Measurements from ENCODE around the gene LAMA2. TPM values are rescaled to one million over a fixed set of nuclear protein-coding genes. Genes with fewer than 3 reads are reported as not detected.

LAMA2 gene
- total RNA-seq, 1 donor from 2014 or later: 88.8 TPM

DNA sequence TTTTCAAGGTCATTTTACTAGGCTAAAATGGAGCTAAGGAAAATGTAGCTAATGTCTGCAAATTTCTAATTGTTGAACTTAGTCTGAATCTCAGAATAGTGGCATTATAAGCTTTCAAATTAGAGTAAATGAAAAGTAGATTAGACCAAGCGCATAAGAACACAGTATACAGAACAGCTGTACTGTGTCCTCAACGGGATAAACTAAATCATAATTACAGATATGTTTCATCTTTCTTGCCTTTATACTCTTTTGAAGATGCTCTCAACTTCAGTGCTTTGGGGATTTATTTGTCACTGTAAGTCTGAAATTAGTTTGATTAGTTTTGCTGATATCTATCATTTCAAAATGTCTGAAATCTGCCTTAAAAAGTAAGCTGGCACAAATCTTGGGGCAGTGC lies 305.4 kb downstream of the LAMA2 start:
- DNase-seq (ENCODE audit: low spot score) (no peak), ATAC-seq (no peak)
- intact Hi-C loops (cut with DNase I): no loop called here

DNA sequence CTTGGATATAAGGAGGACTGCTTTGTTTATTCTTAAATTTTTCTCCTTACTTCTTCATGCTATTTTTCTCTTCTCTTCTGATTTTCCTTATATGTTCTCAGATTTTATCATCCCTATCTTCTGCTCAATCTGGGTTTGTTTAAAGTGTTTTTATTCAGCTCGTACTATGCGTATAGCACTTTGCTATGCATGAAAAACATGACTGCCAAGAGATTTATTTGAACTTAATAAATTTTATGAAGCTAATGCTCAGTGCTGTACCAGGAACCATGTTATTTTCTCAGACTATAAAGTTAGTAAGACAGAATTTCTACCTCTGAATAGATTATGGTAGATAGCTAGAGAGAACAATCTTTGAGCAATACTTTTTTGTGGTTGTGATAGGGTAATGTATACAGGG lies 305.9 kb downstream of the LAMA2 start:
- intact Hi-C loops (cut with DNase I): no loop called here
- DNase-seq (ENCODE audit: low spot score): no peak
- no peak for ATAC-seq

DNA sequence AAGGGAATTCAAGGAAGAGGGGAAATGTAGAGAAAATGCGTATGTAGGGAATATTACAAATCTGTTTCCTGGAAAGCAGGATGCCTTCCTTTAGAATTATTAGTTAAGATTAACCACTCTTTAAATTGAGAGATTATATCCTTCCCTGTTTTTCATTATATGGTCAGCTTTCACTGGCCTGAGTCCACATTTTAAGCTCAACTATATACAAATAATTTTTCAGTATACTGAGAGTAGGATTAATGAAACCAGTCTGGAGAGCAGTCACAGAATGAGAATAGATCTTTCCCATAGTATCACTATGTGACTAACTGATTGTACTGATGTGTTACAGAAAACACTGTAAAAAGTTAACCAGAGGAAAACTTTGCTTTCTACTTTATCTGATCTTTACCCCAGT lies 306.3 kb downstream of the LAMA2 start:
- no peak for DNase-seq (ENCODE audit: low spot score)
- no peak for ATAC-seq
- intact Hi-C loops (cut with DNase I): no loop called here

DNA sequence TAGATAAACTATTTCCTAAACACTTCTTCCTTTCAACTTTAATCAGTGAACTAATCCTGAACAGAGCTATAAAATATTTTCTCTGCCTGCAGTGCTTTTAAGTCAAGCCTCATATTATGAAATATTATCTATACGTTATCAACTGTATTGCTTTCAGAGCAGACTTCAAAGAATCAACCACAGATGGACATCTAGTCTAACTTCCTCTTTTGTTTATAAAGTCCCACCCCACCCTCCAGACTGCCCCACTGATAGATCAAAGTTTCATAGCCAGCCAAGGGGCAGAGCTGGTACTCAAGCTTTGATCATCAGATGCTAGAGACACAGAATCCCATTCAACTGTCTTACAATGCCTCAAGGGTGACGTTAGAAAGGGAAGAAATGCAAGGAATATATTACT lies 308.3 kb downstream of the LAMA2 start:
- ATAC-seq (no peak), DNase-seq (ENCODE audit: low spot score) (no peak)
- intact Hi-C loops (cut with DNase I): no loop called here

DNA sequence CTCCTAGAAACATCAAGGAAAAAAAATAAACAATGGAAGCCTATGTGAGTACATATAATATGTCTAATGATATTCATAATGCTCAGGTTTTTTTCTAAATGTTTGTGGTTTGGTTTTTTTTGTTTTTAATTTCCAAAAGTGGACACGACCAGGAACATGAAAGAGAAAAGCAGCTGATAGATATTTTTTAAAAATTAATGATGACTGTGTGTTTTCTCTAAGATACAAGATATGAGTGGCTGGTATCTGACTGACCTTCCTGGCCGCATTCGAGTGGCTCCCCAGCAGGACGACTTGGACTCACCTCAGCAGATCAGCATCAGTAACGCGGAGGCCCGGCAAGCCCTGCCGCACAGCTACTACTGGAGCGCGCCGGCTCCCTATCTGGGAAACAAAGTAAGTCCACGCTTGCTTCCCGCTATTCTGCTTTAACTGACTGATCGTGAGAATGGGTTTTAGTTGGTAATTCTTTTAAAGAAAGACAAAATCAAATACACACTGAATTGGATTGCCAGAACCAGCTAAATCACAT lies 309.6 kb downstream of the LAMA2 start:
- no peak for DNase-seq (ENCODE audit: low spot score)
- intact Hi-C loops (cut with DNase I): no loop called here
- ATAC-seq: no peak

DNA sequence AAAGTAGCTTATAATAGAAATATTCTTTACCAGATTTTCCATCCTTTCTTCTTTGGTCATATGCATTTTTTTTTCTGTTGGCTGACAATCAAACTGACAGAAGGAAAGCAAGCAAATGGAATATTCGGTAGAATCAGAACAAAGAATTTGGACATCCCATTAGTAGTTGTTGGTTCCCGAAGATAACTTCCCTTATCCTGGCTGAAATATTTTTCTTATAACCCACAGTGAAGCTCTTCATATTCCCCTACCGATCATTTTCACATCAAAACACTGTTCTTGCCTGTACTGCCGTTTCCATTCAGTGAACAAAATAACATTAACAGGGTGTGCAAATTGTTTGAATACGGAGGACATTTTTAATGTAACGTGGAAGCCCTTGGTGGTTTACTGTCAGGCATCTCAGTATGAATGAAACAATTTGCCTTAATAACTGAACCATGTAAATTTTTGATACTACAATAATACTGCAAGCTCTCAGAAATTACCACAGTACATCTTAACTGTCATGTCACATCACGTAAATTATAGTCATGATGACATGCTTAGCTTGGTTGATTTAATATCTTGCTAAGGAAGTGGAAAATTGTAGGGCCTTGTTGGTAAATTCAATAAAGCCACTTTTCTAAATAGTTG lies 311.5 kb downstream of the LAMA2 start:
- no peak for DNase-seq (ENCODE audit: low spot score)
- intact Hi-C loops (cut with DNase I): no loop called here
- ATAC-seq: no peak

DNA sequence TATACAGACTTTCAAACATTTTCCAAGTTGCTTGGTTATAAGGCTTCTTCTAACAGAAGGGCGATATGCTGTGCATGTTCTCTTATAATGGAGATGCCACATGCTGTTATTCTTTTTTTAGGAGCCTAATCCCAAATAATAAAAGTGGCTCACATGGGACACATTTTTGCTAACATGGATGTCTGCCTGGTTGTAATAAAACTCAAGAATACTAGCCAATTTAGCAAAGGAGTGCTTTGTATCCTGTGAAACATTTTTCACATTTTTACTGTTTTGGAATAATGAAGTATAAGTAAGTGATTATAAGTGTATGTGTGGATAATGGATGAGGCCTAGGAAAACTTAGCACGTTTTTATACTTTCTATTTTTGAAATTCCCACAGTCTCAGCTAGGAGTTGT lies 312.2 kb downstream of the LAMA2 start:
- DNase-seq (ENCODE audit: low spot score): no peak
- intact Hi-C loops (cut with DNase I): no loop called here
- ATAC-seq: peak; percentile 12

DNA sequence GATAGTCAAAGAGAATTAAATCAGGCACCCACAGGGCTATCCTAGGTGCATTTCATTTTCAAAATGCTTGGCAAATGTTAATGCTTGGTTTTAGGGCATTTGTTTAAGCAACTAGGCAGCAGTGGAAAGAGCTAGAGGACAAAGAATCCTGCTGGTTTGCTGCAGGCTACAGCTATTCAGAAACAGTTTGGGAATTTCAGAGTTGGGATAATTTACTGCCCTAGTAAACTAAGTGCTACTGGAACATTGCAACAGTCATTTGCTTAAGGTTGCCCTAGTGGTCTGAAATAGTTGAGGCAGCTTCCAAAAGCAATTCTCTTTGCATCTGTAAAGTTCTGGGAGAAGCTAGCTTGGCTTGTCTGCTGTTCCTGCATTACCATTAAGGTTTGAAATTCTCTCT lies 312.7 kb downstream of the LAMA2 start:
- DNase-seq (ENCODE audit: low spot score): no peak
- ATAC-seq: peak; percentile 83
- intact Hi-C loops (cut with DNase I): no loop called here

DNA sequence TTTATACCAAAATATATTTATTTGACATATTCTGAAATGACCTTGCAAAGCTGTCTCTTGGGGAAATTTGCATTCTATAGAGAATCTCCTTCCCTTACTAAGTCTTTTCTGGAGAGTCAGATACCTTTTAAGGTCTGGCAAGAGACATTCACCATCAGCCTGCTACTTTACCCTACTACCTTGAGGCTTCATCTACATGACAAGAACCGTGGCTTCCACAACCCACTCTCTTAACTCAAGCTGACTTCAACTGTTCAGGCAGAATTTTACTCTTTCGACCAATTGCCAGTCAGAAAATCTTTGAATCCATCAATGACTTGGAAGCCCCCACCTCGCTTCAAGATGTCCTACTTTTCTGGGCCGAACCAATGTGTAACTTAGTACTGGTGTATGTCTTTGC lies 314.2 kb downstream of the LAMA2 start:
- intact Hi-C loops (cut with DNase I): no loop called here
- no peak for DNase-seq (ENCODE audit: low spot score)
- no peak for ATAC-seq

DNA sequence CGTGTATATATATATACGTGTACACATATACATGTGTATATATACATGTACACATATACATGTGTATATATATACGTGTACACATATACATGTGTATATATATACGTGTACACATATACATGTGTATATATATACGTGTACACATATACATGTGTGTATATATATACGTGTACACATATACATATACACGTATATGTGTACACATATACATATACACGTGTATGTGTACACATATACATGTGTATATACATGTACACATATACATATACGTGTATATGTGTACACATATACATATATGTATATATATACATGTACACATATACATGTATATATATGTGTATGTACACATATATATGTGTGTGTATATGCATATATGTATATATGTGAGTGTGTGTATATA lies 317.2 kb downstream of the LAMA2 start:
- intact Hi-C loops (cut with DNase I): no loop called here
- DNase-seq (ENCODE audit: low spot score): no peak
- no peak for ATAC-seq

DNA sequence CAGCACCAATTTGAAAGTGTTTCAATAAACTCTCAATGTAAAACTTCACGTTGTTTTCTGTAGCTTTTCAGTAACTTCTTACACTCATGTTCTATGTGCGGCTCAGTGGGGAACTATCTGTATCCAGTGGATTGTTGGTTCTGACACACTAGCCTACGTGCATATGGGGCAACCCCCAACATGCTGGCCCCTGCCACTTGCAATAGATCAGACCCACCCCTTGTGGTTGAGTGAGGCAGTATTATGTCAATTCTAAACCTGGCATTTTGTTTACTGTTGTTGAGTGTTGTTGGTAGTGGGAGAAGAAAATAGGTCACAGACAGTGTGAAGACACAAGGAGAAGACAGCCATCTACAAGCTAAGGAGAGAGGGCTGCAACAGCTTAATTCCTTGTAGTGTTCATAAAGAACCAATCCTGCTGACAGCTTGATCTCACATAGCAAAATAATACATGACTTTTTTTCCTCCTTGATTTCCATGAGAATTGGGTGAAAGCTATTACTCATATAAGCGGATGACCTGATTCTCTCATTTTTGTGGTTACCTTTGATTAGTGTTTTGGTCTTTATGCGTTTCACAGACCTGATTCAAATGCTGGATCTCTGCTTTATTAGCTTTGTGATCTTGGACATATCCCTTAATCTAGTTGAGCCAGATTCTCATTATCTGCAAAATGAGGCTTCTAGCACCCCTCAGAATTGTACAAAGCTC lies 320.4 kb downstream of the LAMA2 start:
- intact Hi-C loops (cut with DNase I): no loop called here
- peak; percentile 9 for ATAC-seq
- no peak for DNase-seq (ENCODE audit: low spot score)

DNA sequence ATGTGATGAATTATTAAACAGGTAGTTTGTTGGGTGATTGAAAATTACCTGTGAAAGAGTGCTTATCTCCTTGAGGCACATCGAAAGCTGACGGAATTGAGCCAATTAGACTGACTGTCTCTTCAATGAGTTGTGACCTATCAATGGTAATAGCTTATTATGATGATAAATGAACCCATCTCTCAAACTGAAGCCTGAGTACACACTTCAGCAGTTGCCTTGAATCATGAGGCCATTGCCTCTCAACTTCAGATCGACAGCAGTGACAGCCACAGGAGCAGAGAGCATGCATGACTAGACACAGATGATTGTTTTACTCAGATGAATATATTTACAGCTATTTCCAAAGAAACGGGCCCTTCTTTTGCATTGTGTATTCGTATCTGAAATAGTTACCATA lies 323.9 kb downstream of the LAMA2 start:
- DNase-seq (ENCODE audit: low spot score): no peak
- intact Hi-C loops (cut with DNase I): no loop called here
- ATAC-seq: no peak

DNA sequence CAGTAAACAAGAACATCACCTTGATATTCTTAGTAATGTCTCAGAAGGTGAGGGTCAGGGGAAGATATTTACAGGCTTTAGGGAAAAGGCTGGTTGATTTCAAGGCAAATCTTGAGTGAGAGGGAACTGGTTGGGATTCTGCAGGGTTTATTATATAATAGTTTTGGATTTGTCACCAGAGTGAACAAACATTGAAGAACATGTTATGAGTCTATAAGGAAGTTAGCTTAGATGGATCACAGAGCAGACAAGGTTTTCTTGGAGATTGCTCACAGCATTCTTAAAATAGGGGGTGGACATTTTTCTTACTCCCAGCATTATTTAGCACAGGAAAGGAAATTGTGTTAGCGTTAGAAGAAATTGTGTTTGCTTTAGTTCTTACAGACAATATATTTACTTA lies 324.9 kb downstream of the LAMA2 start:
- DNase-seq (ENCODE audit: low spot score): no peak
- intact Hi-C loops (cut with DNase I): no loop called here
- ATAC-seq: no peak

DNA sequence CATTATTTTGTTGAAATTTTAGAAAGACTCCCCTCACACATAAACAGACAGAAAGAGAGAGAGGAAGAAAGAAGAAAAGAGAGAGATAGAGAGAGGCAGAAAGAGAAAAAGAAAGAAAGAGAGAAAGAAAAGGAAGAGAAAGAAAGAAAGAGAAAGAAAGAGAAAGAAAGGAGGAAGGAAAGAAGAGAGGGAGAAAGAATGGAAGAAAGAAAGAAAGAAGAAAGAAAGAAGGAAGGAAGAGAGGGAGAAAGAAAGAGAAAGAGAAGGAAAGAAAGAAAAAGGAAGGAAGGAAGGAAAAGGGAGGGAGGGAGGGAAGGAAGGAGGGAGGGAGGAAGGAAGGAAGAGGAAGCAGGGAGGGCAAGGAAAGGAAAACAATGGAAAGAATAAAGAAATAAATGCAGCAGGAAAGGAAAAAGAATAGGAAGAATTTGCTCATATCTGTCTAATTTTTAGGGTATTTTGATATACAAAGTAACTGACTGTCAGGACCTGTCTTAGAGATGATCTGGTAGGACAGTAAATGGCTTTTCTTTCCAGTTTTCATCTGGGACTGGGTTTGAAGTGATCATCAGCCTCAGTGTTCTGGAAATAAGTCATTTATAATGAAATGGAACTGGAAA lies 325.6 kb downstream of the LAMA2 start:
- intact Hi-C loops (cut with DNase I): no loop called here

DNA sequence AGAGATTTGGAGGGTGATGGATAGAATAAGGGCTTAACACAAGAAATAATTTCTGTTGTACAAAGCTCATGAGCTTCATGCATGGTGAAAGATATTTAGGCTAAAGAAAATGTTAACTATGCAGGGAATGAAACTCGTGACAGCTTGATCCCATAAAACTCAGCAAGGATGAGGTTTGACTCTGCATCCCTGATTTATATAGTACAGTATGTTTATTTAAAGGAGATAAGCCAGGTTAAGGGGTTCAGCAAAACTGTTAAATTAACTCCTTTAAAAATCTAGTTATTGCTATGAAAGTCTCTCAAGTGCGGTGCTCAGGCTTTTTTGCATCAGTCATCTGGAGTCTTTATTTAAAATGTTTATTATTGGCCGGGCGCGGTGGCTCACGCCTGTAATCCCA lies 326.4 kb downstream of the LAMA2 start:
- no peak for ATAC-seq
- intact Hi-C loops (cut with DNase I): no loop called here
- no peak for DNase-seq (ENCODE audit: low spot score)

More for the DNA sequence above, 325.6 kb downstream of the LAMA2 start:
- ATAC-seq (no peak), DNase-seq (ENCODE audit: low spot score) (no peak)

DNA sequence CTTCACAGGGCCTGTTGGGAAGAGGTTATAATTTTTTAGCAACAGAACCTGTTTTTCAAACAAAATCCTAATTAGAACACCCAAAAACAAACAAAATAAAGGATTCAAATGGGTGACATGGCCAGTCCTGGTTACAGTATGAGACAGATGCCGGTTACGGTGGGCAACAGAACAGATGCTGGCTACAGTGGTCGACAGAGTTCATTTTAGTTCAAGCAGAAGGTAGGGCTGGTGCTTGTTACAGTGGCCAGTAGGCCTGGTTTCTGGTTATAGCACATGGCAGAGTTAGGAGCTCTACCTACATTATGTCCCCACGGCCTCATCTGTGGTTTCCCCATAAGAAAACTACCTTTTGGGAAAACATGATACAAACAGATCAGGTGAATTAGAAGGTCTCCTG lies 327.7 kb downstream of the LAMA2 start:
- DNase-seq (ENCODE audit: low spot score): no peak
- peak; percentile 28 for ATAC-seq
- intact Hi-C loops (cut with DNase I): no loop called here

DNA sequence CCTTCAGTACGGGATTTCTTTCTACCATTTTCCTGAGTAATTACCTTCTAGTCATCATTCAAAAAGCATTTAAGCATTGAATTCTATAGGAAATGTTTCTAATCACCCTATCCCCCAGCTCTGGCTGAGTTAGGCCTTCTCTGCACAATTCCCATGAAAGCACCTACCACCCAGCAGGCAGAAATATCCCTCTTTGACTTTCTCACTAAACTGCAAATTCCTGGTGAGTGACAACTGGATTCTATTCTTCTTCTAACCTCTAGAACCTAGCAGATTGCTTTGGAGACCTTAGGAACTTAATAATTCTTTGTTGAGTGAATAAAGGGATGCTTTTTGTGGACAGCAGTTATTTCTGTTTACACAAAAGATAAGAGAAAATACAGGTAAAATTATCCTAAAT lies 328.7 kb downstream of the LAMA2 start:
- DNase-seq (ENCODE audit: low spot score) (no peak), ATAC-seq (no peak)
- intact Hi-C loops (cut with DNase I): no loop called here

DNA sequence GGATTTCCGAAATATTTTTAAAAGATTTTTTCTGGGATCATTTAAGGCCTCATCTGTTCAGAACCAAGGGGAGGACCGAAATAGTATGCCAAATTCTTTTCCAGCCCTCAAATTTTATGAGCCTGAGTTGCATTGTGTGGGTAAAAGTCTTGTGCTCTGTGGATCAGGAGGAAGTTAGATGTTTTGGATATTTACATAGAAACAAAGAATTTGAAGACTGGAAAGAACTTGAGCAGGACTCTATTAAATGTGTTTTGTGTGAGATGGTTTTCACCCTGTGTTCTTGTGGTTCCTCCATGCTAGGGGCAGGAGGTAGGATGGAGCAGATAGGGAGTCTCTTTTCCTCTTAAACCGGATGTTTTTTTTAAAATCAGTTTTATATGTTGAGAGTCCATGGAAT lies 329.1 kb downstream of the LAMA2 start:
- DNase-seq (ENCODE audit: low spot score) (no peak), ATAC-seq (no peak)
- intact Hi-C loops (cut with DNase I): no loop called here

DNA sequence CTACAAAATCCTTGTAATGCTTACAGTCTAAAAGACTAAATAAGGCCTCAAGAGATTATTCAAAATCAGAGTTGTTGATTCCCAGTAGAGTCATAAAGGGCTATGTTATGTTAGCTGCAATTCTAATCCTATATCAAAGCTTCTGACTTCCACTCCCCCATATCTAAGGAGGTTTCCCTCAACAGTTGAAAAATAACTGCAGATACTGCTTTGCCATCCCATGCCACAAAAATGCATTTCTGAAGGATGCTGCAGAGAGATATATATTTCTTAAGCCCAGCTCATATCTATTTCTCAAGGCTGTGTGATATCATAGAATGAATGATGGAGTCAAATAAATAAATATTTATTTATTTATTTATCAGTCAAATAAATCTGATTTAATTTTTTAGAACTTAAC lies 332.3 kb downstream of the LAMA2 start:
- intact Hi-C loops (cut with DNase I): no loop called here
- DNase-seq (ENCODE audit: low spot score) (no peak), ATAC-seq (no peak)

DNA sequence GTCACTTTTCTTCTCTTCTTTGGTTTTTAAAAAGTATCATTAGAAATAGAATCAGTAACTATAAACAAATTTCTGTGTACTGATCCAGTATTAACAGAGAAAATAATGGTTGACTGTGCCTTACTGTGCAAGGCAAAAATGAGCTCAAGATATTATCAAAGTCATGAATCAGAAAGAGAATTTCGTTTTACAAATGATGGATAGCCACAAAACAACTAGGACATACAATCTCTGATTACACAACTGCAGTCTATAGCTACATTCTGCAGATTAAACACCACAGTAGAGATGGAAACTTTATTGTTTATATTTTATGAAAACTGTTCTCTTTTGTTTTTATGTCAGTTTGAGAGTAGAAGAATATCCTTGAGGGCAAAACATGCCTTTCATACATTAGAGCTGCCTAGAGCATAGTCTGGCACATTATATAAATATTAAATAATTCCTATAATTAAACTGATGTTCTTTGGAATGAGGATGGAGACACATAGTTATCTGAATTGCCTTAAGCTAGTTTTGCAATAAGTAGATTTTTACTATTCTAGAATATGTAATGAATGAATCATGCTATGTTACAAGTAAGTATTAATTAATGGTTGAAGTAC lies 333.1 kb downstream of the LAMA2 start:
- DNase-seq (ENCODE audit: low spot score) (no peak), ATAC-seq (no peak)
- intact Hi-C loops (cut with DNase I): no loop called here
